Astrocyte (in vitro differentiated cells and primary cell): Measurements from ENCODE around the gene SPPL2A. TPM values are rescaled to one million over a fixed set of nuclear protein-coding genes. Genes with fewer than 3 reads are reported as not detected.

Source experiments
- DNase-seq: peaks from one replicate; pipeline ENCODE4 v3.0.0-alpha.2; 2010; ENCODE audit warnings: low read depth
- FAIRE-seq: peaks from 2 replicates; lab custom pipeline; 2011; peaks lifted over from hg19 to GRCh38; lab: Jason Lieb, UNC
- H2AFZ ChIP-seq: 2 replicates; pipeline ENCODE4 v1.6.0; 2012; ENCODE audit warnings: low read depth, low read length, inconsistent platforms
- H3K27ac ChIP-seq: 2 replicates; pipeline ENCODE4 v1.5.1; 2011; ENCODE audit warnings: low read depth, low read length, inconsistent platforms
- H3K27me3 ChIP-seq: 2 replicates; pipeline ENCODE4 v1.6.0; 2011; ENCODE audit warnings: low read length, inconsistent platforms; ENCODE audit not compliant: insufficient read depth
- H3K36me3 ChIP-seq: 2 replicates; pipeline ENCODE4 v1.5.1; 2011; ENCODE audit warnings: low read length, inconsistent platforms; ENCODE audit not compliant: insufficient read depth
- H3K4me1 ChIP-seq: 2 replicates; pipeline ENCODE4 v1.5.1; 2011; ENCODE audit warnings: low read length, inconsistent platforms; ENCODE audit not compliant: insufficient read depth
- H3K4me2 ChIP-seq: 2 replicates; pipeline ENCODE4 v1.6.0; 2012; ENCODE audit warnings: low read length, inconsistent platforms
- H3K4me3 ChIP-seq: 2 replicates; pipeline ENCODE4 v1.5.1; 2011; ENCODE audit warnings: low read depth, mild to moderate bottlenecking, low read length, inconsistent platforms; ENCODE audit not compliant: insufficient read depth
- H3K79me2 ChIP-seq: 2 replicates; pipeline ENCODE4 v1.6.0; 2012; ENCODE audit warnings: mild to moderate bottlenecking, low read length, inconsistent platforms; ENCODE audit not compliant: insufficient read depth
- H3K9ac ChIP-seq: 2 replicates; pipeline ENCODE4 v1.6.0; 2012; ENCODE audit warnings: mild to moderate bottlenecking, low read length, inconsistent platforms
- H3K9me3 ChIP-seq: 2 replicates; pipeline ENCODE4 v1.5.1; 2012; ENCODE audit warnings: low read depth, mild to moderate bottlenecking, low read length, inconsistent platforms; ENCODE audit not compliant: insufficient read depth
- H4K20me1 ChIP-seq: 2 replicates; pipeline ENCODE4 v1.6.0; 2012; ENCODE audit warnings: low read length, inconsistent platforms; ENCODE audit not compliant: insufficient read depth
- H3K27ac Mint-ChIP-seq: one replicate; pipeline ENCODE4 v1.8.0; 2021; ENCODE audit warnings: mild to moderate bottlenecking, mixed read lengths; ENCODE audit not compliant: unreplicated experiment
- H3K27me3 Mint-ChIP-seq: one replicate; pipeline ENCODE4 v1.8.0; 2021; ENCODE audit warnings: low read depth, mixed read lengths; ENCODE audit not compliant: unreplicated experiment
- H3K36me3 Mint-ChIP-seq: one replicate; pipeline ENCODE4 v1.8.0; 2021; ENCODE audit warnings: low read depth, mixed read lengths; ENCODE audit not compliant: unreplicated experiment
- H3K4me1 Mint-ChIP-seq: one replicate; pipeline ENCODE4 v1.8.0; 2021; ENCODE audit warnings: low read depth, mixed read lengths; ENCODE audit not compliant: unreplicated experiment
- H3K4me3 Mint-ChIP-seq: one replicate; pipeline ENCODE4 v1.8.0; 2021; ENCODE audit warnings: mild to moderate bottlenecking, moderate library complexity, mixed read lengths; ENCODE audit not compliant: unreplicated experiment
- H3K9me3 Mint-ChIP-seq: one replicate; pipeline ENCODE4 v1.8.0; 2021; ENCODE audit warnings: mild to moderate bottlenecking, mixed read lengths; ENCODE audit not compliant: unreplicated experiment
- CTCF ChIP-seq: IDR thresholded peaks from 2 replicates; pipeline ENCODE4 v1.5.1; 2011; ENCODE audit warnings: low read depth, mild to moderate bottlenecking, inconsistent platforms, low read length, moderate library complexity; ENCODE audit not compliant: insufficient read depth
- EZH2 ChIP-seq: IDR thresholded peaks from 2 replicates; pipeline ENCODE4 v1.6.1; 2012; ENCODE audit warnings: mild to moderate bottlenecking, low read length, inconsistent platforms; ENCODE audit not compliant: insufficient read depth
- total RNA-seq: library from RNA; stranded (reverse); gene quantifications from 2 replicates; pipeline ENCODE4 v1.2.1, GENCODE V29; 2021

The SPPL2A gene
- total RNA-seq, 1 donor from 2014 or later = 56.0 TPM

DNA sequence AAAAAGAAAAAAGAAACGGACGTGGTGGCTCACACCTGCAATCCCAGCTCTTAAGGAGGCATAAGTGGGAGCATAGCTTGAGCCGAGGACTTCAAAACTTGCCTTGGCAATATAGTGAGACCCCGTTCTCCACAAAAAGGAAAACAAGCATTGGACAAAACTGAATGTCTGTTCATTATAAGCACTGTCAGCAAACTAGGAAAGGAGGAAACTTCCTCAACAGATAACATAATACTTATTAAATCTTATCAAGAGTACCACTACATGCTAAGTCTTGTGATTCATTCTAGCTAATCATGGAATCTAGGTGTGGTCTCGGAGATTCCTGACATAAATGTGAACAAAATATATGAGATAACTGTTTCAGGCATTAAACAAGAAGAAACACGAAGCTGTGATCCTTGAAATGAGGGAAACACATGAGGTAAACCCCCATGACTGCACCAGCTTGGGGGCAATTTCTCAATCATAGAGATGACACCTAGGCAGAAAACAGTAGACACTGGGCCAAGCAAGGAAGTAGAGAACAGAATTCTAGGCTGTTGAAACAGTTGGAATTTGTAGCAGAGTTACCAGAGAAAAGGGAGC is 112.3 kb downstream of the SPPL2A start:
- no peak overlapping the region for H3K27ac Mint-ChIP-seq
- no peak overlapping the region for H2AFZ ChIP-seq
- no peak overlapping the region for H3K27ac ChIP-seq
- no peaks in the 10 kb centered on the region for H3K9me3 Mint-ChIP-seq
- no peaks in the 10 kb centered on the region for H3K4me1 ChIP-seq
- H3K4me3 Mint-ChIP-seq = no peak overlapping the region
- H3K4me2 ChIP-seq = no peak overlapping the region
- no peak overlapping the region for H3K9ac ChIP-seq
- peaks cover 24% of the 10 kb centered on the region for H3K36me3 ChIP-seq
- no peaks in the 10 kb centered on the region for H3K4me1 Mint-ChIP-seq
- H3K79me2 ChIP-seq = no peaks in the 10 kb centered on the region
- DNase-seq (no peak), FAIRE-seq (no peak)
- no peak overlapping the region for H3K4me3 ChIP-seq
- H3K27me3 ChIP-seq = no peaks in the 10 kb centered on the region
- no peaks in the 10 kb centered on the region for H3K27me3 Mint-ChIP-seq
- H3K9me3 ChIP-seq = no peaks in the 10 kb centered on the region
- TF ChIP-seq EZH2 (no peak), CTCF (no peak)
- H3K36me3 Mint-ChIP-seq = peaks cover 16% of the 10 kb centered on the region
- H4K20me1 ChIP-seq = peaks cover 6% of the 10 kb centered on the region

DNA sequence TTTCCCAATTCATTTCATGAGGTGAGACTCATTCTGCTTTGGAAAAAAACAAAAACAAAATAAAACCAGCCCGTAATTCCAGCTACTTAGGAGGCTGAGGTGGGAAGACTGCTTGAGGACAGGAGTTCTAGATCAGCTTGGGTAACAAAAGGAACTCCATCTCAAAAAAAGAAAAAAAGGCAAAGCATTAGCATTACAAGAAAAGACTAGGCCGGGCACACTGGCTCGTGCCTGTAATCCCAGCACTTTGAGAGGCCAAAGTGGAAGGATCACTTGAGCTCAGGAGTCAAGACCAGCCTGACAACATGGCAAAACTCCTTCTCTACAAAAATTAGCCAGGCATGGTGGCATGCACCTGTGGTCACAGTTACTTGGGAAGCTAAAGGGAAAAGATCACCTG is 112.8 kb downstream of the SPPL2A start:
- no peaks in the 10 kb centered on the region for H3K27me3 Mint-ChIP-seq
- no peaks in the 10 kb centered on the region for H3K27me3 ChIP-seq
- H3K4me3 Mint-ChIP-seq = no peak overlapping the region
- H3K36me3 ChIP-seq = peaks cover 25% of the 10 kb centered on the region
- no peaks in the 10 kb centered on the region for H3K79me2 ChIP-seq
- no peaks in the 10 kb centered on the region for H3K9me3 ChIP-seq
- FAIRE-seq = no peak
- no peak overlapping the region for H3K4me3 ChIP-seq
- H3K4me2 ChIP-seq = no peak overlapping the region
- H3K9ac ChIP-seq = no peak overlapping the region
- H3K27ac Mint-ChIP-seq = no peak overlapping the region
- no peak for DNase-seq
- H3K36me3 Mint-ChIP-seq = peaks cover 16% of the 10 kb centered on the region
- no peak overlapping the region for H2AFZ ChIP-seq
- TF ChIP-seq EZH2 (no peak), CTCF (no peak)
- H3K27ac ChIP-seq = no peak overlapping the region
- H3K9me3 Mint-ChIP-seq = no peaks in the 10 kb centered on the region
- H3K4me1 Mint-ChIP-seq = no peaks in the 10 kb centered on the region
- peaks cover 6% of the 10 kb centered on the region for H4K20me1 ChIP-seq
- no peaks in the 10 kb centered on the region for H3K4me1 ChIP-seq

Other genes with a start within 250 kb of the SPPL2A start
- 0.34 TPM in 1 of 2 replicates, not detected in the other for gene USP50, start 219.0 kb downstream of the SPPL2A start, total RNA-seq
- gene TRPM7, start 78.9 kb downstream of the SPPL2A start, total RNA-seq = 27.8 and 29.3 TPM in 2 replicates
- 15.0 and 16.4 TPM in 2 replicates for gene AP4E1, start 143.0 kb upstream of the SPPL2A start, total RNA-seq